Measurements from ENCODE around the gene RFWD3.
A peak's percentile ranks its signal among the peaks of the same experiment; 100 is the strongest.

Gene RFWD3

DNA sequence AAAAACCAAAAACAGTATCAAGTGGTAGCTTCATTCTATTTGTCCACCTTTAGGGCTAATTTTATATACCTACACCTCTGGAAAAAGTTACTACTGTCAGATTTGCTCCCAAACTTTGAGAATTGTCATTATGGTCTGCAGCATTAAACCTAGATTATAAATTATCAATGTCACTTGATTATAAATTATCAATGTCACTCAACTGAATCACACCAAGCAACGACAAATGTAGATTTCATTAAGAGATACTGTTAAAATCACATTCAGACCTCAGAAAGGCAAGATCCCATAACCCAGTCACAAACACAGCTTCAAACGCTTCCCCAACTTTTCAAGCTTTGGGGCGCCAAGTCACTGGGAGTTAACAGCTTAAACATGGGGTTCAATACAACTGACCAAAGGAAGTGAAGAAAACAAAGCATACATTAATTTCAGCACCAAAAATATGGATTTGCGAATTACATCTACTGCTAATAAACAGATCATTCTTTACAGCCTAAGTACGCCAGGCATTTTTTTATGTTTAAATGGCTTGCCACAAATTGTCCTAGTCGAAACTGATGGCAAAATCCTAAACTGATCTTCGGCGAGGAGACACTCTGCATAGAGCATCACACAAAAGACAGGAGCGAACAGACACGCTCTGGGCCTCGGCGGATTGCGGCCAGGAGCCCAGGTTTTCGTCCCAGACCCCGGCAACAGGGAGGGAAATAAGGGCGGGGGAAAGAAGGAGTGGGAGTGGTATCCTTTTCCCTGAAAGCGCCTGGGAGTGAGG, 60.7 kb downstream of the RFWD3 start:
- no peaks in the 10 kb centered on the region for H3K9me3 ChIP-seq (ENCODE audit: insufficient read depth, low read length)
- no peaks in the 10 kb centered on the region for H3K36me3 ChIP-seq (ENCODE audit: insufficient read depth, insufficient read length, low read length)
- H3K4me1 ChIP-seq (ENCODE audit: insufficient read depth, insufficient read length), result no peaks in the 10 kb centered on the region
- no peaks in the 10 kb centered on the region for H3K27me3 ChIP-seq (ENCODE audit: insufficient read depth, insufficient read length)
- H3K4me3 ChIP-seq (ENCODE audit: insufficient read length, low read depth), result peak overlapping the region; percentile 97
- DNase-seq (ENCODE audit: low read depth, low spot score), result no peak
- TF ChIP-seq ZNF274 (IDR thresholded peaks at IDR 0.05; ENCODE audit: low read depth, low read length) (no peak), YY1 (IDR thresholded peaks at IDR 0.05; ENCODE audit: insufficient read depth, insufficient read length) (no peak), SUZ12 (IDR thresholded peaks at IDR 0.05; ENCODE audit: extremely low read depth, insufficient read depth, insufficient read length) (no peak)
- peak overlapping the region; percentile 98 for H3K9ac ChIP-seq (ENCODE audit: insufficient read length, low read depth)

DNA sequence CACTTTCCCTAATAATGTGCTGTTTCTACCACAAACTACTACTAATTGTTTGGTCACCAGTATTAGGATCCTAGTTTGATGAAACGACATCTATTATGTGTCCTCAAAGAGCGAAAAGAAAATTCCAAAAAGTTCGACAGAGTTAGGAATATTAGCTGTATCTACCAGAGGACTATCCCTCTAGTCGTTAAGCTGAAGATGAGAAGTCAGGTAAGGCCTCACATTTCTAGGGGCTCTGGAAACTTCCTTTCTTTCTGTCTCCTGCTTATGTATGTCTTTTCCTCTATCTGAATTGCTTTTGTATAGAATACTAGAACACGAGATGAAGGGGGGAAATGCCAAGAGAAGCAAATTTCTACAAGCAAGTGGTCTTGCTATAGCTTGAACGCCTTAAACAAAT, 61.3 kb downstream of the RFWD3 start:
- Histone ChIP-seq H3K9me3 (ENCODE audit: insufficient read depth, low read length) (no peaks in the 10 kb centered on the region), H3K9ac (ENCODE audit: insufficient read length, low read depth) (peak overlapping the region; percentile 98), H3K4me1 (ENCODE audit: insufficient read depth, insufficient read length) (no peaks in the 10 kb centered on the region), H3K4me3 (ENCODE audit: insufficient read length, low read depth) (peak overlapping the region; percentile 97), H3K27me3 (ENCODE audit: insufficient read depth, insufficient read length) (no peaks in the 10 kb centered on the region), H3K36me3 (ENCODE audit: insufficient read depth, insufficient read length, low read length) (no peaks in the 10 kb centered on the region)
- no peak for DNase-seq (ENCODE audit: low read depth, low spot score)
- TF ChIP-seq YY1 (IDR thresholded peaks at IDR 0.05; ENCODE audit: insufficient read depth, insufficient read length) (no peak), ZNF274 (IDR thresholded peaks at IDR 0.05; ENCODE audit: low read depth, low read length) (no peak), SUZ12 (IDR thresholded peaks at IDR 0.05; ENCODE audit: extremely low read depth, insufficient read depth, insufficient read length) (no peak)

DNA sequence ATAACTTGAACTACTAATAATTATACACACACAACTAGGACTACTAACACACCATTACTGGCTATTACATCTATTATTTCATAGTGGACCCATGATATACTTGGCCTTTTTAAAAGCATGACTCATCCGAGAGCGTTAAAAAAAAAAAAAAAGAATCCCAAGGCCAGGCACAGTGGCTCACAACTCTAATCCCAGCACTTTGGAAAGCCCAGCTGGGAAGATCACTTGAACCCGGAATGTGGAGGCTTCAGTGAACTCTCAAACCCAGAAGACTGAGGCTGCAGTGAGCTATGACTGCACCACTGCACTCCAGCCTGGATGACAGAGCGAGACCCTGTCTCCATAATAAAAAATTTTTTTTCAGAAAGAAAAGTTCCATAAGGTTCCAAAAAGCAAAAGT, 62.8 kb downstream of the RFWD3 start:
- peaks cover 2% of the 10 kb centered on the region for H3K4me1 ChIP-seq (ENCODE audit: insufficient read depth, insufficient read length)
- no peak for DNase-seq (ENCODE audit: low read depth, low spot score)

DNA sequence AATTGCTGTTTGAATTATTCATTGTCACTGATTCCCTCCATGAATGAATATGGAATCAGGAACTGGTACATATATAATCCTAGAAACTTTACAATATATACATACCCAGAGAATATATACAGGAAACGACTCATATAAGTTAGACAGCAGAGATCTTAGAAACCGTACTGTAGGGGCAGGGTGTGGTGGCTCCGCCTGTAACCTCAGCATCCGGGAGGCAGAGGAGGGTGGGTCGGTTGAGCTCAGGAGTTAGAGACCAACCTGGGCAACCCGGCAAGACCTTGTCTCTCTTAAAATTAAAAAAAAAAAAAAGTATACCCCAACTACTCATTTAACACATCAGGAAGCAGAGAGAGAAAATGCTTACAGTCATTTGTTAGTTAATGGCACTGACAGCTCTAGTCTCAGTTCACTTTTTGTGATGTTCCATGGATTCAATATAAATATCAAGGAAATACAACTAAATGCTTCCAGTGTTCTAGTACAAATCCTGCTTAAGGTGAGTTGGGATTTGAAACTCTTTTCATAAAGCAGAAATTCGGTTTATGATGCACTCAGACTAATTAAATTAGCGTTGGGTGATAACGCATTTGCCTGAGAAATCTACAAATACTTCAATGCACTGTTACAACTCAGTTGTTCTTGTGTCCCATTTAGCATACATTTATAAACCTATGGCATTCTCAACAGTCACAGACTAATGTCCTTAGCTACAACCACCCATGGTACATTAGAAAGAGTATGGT, 65.4 kb downstream of the RFWD3 start:
- no peak for TF ChIP-seq YY1 (IDR thresholded peaks at IDR 0.05; ENCODE audit: insufficient read depth, insufficient read length)
- TF ChIP-seq ZNF274 (IDR thresholded peaks at IDR 0.05; ENCODE audit: low read depth, low read length), result no peak
- TF ChIP-seq SUZ12 (IDR thresholded peaks at IDR 0.05; ENCODE audit: extremely low read depth, insufficient read depth, insufficient read length), result no peak
- H3K4me1 ChIP-seq (ENCODE audit: insufficient read depth, insufficient read length), result peaks cover 5% of the 10 kb centered on the region
- peaks cover 8% of the 10 kb centered on the region for H3K36me3 ChIP-seq (ENCODE audit: insufficient read depth, insufficient read length, low read length)
- no peak overlapping the region for H3K9ac ChIP-seq (ENCODE audit: insufficient read length, low read depth)
- no peak for DNase-seq (ENCODE audit: low read depth, low spot score)
- no peaks in the 10 kb centered on the region for H3K9me3 ChIP-seq (ENCODE audit: insufficient read depth, low read length)
- H3K4me3 ChIP-seq (ENCODE audit: insufficient read length, low read depth), result no peak overlapping the region
- H3K27me3 ChIP-seq (ENCODE audit: insufficient read depth, insufficient read length), result no peaks in the 10 kb centered on the region

More for the DNA sequence above, 62.8 kb downstream of the RFWD3 start:
- H3K36me3 ChIP-seq (ENCODE audit: insufficient read depth, insufficient read length, low read length), result no peaks in the 10 kb centered on the region
- no peak overlapping the region for H3K9ac ChIP-seq (ENCODE audit: insufficient read length, low read depth)
- TF ChIP-seq YY1 (IDR thresholded peaks at IDR 0.05; ENCODE audit: insufficient read depth, insufficient read length), result no peak
- TF ChIP-seq ZNF274 (IDR thresholded peaks at IDR 0.05; ENCODE audit: low read depth, low read length), result no peak
- no peak for TF ChIP-seq SUZ12 (IDR thresholded peaks at IDR 0.05; ENCODE audit: extremely low read depth, insufficient read depth, insufficient read length)
- H3K9me3 ChIP-seq (ENCODE audit: insufficient read depth, low read length), result no peaks in the 10 kb centered on the region
- H3K27me3 ChIP-seq (ENCODE audit: insufficient read depth, insufficient read length), result no peaks in the 10 kb centered on the region
- H3K4me3 ChIP-seq (ENCODE audit: insufficient read length, low read depth), result no peak overlapping the region

DNA sequence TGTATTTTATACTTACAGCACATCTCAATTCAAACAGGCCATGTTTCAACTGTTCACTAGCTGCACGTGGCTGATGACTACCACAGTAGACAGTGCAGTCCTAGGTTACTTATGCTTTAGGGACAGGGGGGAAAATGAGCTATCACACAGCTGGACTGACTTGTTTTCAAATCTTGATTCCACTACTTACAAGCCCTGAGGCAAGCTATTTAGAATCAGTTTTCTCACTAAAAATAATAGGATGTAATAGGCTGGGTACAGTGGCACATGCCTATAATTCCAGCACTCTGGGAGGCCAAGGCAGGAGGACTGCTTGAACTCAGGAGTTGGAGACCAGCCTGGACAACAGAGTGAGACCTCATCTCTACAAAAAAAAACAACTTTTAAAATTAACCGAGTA, 70.1 kb downstream of the RFWD3 start:
- TF ChIP-seq YY1 (IDR thresholded peaks at IDR 0.05; ENCODE audit: insufficient read depth, insufficient read length) (no peak), SUZ12 (IDR thresholded peaks at IDR 0.05; ENCODE audit: extremely low read depth, insufficient read depth, insufficient read length) (no peak), ZNF274 (IDR thresholded peaks at IDR 0.05; ENCODE audit: low read depth, low read length) (no peak)
- Histone ChIP-seq H3K9ac (ENCODE audit: insufficient read length, low read depth) (no peak overlapping the region), H3K27me3 (ENCODE audit: insufficient read depth, insufficient read length) (no peaks in the 10 kb centered on the region), H3K4me1 (ENCODE audit: insufficient read depth, insufficient read length) (peaks cover 5% of the 10 kb centered on the region), H3K4me3 (ENCODE audit: insufficient read length, low read depth) (no peak overlapping the region), H3K36me3 (ENCODE audit: insufficient read depth, insufficient read length, low read length) (peaks cover 8% of the 10 kb centered on the region), H3K9me3 (ENCODE audit: insufficient read depth, low read length) (no peaks in the 10 kb centered on the region)
- no peak for DNase-seq (ENCODE audit: low read depth, low spot score)

DNA sequence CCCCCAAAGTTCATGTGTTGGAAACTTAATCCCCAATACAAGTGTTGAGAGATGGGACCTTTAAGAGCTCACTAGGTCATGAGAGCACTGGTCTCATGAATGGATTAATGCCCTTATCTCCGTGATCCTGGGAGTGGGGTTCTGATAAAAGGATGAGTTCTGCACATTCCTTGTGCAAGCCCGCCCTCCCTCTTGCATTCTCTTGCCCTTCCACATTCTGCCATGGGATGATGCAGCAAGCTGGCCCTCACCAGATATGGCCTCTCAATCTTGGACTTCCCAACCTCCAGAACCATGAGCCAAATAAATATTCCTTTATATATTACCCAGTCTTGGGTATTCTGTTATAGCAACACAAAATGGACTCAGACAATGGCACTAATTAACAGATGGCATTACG, 73.8 kb downstream of the RFWD3 start:
- peaks cover 12% of the 10 kb centered on the region for H3K36me3 ChIP-seq (ENCODE audit: insufficient read depth, insufficient read length, low read length)
- TF ChIP-seq ZNF274 (IDR thresholded peaks at IDR 0.05; ENCODE audit: low read depth, low read length) (no peak), SUZ12 (IDR thresholded peaks at IDR 0.05; ENCODE audit: extremely low read depth, insufficient read depth, insufficient read length) (no peak), YY1 (IDR thresholded peaks at IDR 0.05; ENCODE audit: insufficient read depth, insufficient read length) (no peak)
- H3K27me3 ChIP-seq (ENCODE audit: insufficient read depth, insufficient read length), result no peaks in the 10 kb centered on the region
- H3K9me3 ChIP-seq (ENCODE audit: insufficient read depth, low read length), result no peaks in the 10 kb centered on the region
- H3K4me1 ChIP-seq (ENCODE audit: insufficient read depth, insufficient read length), result peaks cover 3% of the 10 kb centered on the region
- H3K9ac ChIP-seq (ENCODE audit: insufficient read length, low read depth), result no peak overlapping the region
- no peak for DNase-seq (ENCODE audit: low read depth, low spot score)
- no peak overlapping the region for H3K4me3 ChIP-seq (ENCODE audit: insufficient read length, low read depth)
